ENCODE data around the gene NSD2. TPM values are rescaled to one million over a fixed set of nuclear protein-coding genes. Genes with fewer than 3 reads are reported as not detected.

NSD2 gene
- total RNA-seq, 2 experiments from 2014 or later = 197 to 199 TPM

DNA sequence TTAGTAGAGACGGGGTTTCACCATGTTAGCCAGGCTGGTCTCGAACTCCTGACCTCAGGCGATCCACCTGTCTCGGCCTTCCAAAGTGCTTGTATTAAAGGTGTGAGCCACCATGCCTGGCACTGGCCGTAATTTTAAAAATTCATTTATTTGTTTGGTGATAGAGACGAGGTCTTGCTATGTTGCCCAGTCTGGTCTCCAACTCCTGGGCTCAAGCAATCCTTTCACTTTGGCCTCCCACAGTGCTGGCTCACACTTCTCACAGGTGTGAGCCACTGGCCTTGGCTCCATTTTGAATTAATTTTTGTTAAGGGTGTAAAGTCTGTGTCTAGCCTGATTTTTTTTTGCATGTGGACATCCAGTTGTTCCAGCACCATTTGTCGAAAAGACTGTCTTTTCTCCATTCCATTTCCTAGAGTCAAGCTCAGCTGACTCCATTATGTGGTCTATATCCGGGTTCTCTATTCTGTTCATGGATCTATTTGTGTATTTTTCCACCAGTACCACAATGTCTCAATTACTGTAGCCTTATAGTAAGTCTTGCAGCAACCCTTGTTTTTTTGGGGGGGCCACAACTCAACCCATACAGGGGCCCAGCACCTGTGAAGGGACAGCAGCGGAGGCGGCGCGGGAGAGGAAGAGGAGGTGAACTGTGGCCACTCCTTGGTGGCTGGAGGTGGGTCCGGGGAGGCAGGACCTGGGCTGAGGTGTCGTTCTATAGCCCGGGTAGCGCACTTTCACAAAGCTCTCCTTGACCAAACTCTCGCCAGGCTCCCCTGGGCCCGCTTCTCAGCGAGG lies 1.5 kb upstream of the NSD2 start:
- ChIA-PET POLR2A (interaction anchor here (0.5 to 2.2 kb wide), 3 partner anchors 9 to 15 kb away, joined by 3 to 31 read pairs (median 14); partner anchors contain the start of gene LETM1), CTCF (interaction anchor here (0.7 to 1.0 kb wide), 2 partner anchors 13 to 30 kb away, joined by 3 to 4 read pairs; partner anchors contain the start of gene LETM1)
- Mint-ChIP-seq H3K27ac (peak overlapping the region; percentile 92), H3K4me1 (ENCODE audit: low read depth) (peaks cover 31% of the 10 kb centered on the region), H3K36me3 (peaks cover 10% of the 10 kb centered on the region), H3K27me3 (no peaks in the 10 kb centered on the region), H3K4me3 (peak overlapping the region; percentile 81), H3K9me3 (no peaks in the 10 kb centered on the region)
- intact Hi-C loops (cut with micrococcal nuclease) = loop anchor here (1.0 to 10.0 kb wide), 5 partner anchors 13 to 621 kb away; partner anchors contain the start of genes CTBP1, HAUS3, LETM1 and NELFA
- no peak for DNase-seq

DNA sequence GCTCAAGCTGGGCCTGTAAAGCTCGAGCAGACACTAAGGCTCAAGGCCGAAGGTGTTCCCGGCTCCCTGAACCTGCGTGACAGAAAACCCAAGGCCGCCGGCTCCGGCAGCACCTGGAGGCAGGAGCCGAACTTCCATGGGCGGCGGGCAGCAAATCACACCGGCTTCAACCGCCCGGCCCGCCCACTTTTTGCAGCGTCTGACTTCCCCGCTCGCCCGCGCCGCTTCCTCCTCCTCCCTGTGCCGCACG lies 940 bp upstream of the NSD2 start:
- Mint-ChIP-seq H3K27me3 (no peaks in the 10 kb centered on the region), H3K9me3 (no peaks in the 10 kb centered on the region), H3K4me1 (ENCODE audit: low read depth) (peaks cover 33% of the 10 kb centered on the region), H3K27ac (peak overlapping the region; percentile 92), H3K4me3 (peak overlapping the region; percentile 81), H3K36me3 (peaks cover 10% of the 10 kb centered on the region)
- POLR2A ChIA-PET = interaction anchor here (0.5 to 2.2 kb wide), 4 partner anchors 10 to 158 kb away, joined by 3 to 31 read pairs (median 8); partner anchors contain the start of genes LETM1 and SLBP
- CTCF ChIA-PET = interaction anchor here (0.7 to 1.0 kb wide), 2 partner anchors 14 to 29 kb away, joined by 3 to 4 read pairs; partner anchors contain the start of gene LETM1
- intact Hi-C loops (cut with micrococcal nuclease) = loop anchor here (1.0 to 5.0 kb wide), 4 partner anchors 14 to 621 kb away; partner anchors contain the start of genes CTBP1, HAUS3, LETM1 and NELFA
- peak; percentile 91 for DNase-seq

DNA sequence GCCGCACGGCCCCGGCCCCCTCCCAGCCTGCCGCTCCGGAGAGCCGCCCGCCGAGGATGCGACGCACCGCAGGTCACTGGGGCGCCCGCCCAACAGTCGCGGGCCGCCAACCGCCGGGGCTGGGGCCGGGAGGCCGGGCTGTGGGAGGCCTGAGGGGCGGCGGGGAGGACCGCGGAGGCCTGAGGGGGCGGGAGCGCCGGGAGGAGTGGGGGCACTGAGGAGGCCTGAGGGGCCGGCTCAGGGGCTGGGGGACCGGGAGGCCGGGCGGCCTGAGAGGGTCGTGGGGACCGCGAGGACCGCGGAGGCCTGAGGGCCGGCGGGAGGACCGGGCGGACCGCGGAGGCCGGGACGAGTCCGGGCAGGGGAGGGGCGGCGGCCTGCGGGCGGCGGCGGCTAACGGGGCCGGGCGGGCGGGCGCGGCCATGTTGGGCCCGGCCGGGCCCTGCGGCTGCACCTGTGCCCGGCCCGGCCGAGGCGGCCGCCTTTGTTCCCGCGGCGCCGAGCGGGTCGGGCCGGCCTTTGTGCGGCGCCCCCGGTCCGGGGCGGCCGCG lies 353 bp downstream of the NSD2 start:
- Mint-ChIP-seq H3K4me3 (no peak overlapping the region), H3K36me3 (peaks cover 10% of the 10 kb centered on the region), H3K4me1 (ENCODE audit: low read depth) (peaks cover 33% of the 10 kb centered on the region), H3K27me3 (no peaks in the 10 kb centered on the region), H3K27ac (no peak overlapping the region), H3K9me3 (no peaks in the 10 kb centered on the region)
- ChIA-PET POLR2A (interaction anchor here (2.2 kb wide), 1 partner anchor 14 kb away, joined by 31 read pairs; the partner anchor contains the start of gene LETM1), CTCF (no interaction called here)
- DNase-seq = no peak
- intact Hi-C loops (cut with micrococcal nuclease) = loop anchor here (1.0 to 5.0 kb wide), 4 partner anchors 136 to 623 kb away; partner anchors contain the start of genes CTBP1, HAUS3, NELFA and POLN

DNA sequence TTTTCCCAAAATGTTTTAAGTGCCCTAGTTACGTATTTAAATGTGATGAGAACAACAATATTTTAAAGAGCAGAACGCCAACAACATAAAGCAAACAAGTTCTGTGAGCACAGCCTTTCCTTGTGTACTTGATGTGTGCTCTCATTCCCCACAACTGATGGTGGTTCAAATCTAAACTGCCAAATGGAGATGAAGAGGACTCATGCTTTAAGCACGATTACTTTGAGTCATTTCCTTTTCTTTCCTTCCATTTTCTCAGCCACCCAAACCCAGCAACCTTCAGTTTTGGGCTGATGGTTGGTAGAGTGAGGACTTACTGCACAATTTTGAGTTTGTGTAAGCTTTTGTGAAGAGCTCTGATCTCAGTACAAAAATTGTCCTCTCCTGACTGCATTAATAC lies 1.7 kb downstream of the NSD2 start:
- intact Hi-C loops (cut with micrococcal nuclease) = loop anchor here (1.0 to 5.0 kb wide), 3 partner anchors 26 to 369 kb away; partner anchors contain the start of genes HAUS3, NELFA and POLN
- Mint-ChIP-seq H3K4me1 (ENCODE audit: low read depth) (peaks cover 36% of the 10 kb centered on the region), H3K9me3 (no peaks in the 10 kb centered on the region)

DNA sequence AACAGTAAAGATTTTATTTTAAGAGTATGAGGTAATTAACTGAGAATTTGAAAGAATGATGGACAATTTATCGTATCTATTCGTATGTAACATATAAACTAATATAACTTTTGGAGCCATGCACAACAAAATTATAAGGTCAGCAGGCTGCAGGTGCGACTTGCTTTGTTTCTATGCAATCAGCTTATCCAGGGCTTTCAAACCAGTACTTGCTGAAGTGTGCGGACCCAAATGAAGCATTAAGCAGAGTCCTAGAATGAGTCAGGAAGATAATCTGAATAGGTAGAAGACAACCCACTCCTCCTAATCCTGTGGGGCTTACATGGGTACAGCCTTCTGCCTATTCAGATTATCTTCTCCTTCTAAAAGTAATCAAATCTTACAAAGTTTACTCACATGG lies 2.1 kb downstream of the NSD2 start:
- H3K4me1 Mint-ChIP-seq (ENCODE audit: low read depth) = peaks cover 36% of the 10 kb centered on the region
- peak overlapping the region; percentile 95 for H3K27ac Mint-ChIP-seq
- intact Hi-C loops (cut with micrococcal nuclease) = loop anchor here (1.0 to 5.0 kb wide), 3 partner anchors 26 to 369 kb away; partner anchors contain the start of genes HAUS3, NELFA and POLN
- H3K4me3 Mint-ChIP-seq = peak overlapping the region; percentile 89
- H3K27me3 Mint-ChIP-seq = no peaks in the 10 kb centered on the region
- H3K36me3 Mint-ChIP-seq = peaks cover 14% of the 10 kb centered on the region
- ChIA-PET CTCF (interaction anchor here (0.6 to 2.5 kb wide), 4 partner anchors 16 to 807 kb away, joined by 3 to 22 read pairs (median 6); no protein-coding TSS in a partner anchor), POLR2A (interaction anchor here (1.8 to 2.0 kb wide), 2 partner anchors 16 to 27 kb away, joined by 8 to 16 read pairs; partner anchors contain the start of gene LETM1)
- no peak for DNase-seq
- no peaks in the 10 kb centered on the region for H3K9me3 Mint-ChIP-seq

More for the DNA sequence above, 1.7 kb downstream of the NSD2 start:
- CTCF ChIA-PET = interaction anchor here (0.6 to 2.5 kb wide), 4 partner anchors 16 to 807 kb away, joined by 3 to 22 read pairs (median 6); no protein-coding TSS in a partner anchor
- H3K36me3 Mint-ChIP-seq = peaks cover 14% of the 10 kb centered on the region
- H3K27me3 Mint-ChIP-seq = no peaks in the 10 kb centered on the region
- peak; percentile 67 for DNase-seq
- peak overlapping the region; percentile 89 for H3K4me3 Mint-ChIP-seq
- peak overlapping the region; percentile 95 for H3K27ac Mint-ChIP-seq
- POLR2A ChIA-PET = interaction anchor here (0.6 to 2.0 kb wide), 3 partner anchors 16 to 155 kb away, joined by 3 to 16 read pairs (median 8); partner anchors contain the start of gene LETM1

DNA sequence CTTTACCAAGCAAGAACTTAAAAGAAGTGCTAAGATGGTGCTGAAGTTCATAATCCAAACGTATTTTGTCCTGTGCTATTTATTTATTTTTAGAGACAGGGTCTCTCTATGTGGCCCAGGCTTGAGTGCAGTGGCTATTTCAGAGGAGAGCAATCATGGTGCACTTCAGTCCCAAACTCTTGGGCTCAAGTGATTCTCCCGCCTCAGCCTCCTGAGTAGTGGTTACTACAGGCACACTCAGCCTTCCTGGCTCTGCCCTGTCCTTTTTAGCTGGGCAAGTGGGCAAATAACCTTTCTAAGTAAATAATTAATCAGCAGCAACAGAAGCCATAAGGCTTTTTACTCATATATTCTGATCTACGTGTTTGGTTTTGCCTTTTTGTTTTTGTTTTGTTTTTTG lies 2.6 kb downstream of the NSD2 start:
- H3K4me3 Mint-ChIP-seq = no peak overlapping the region
- peaks cover 14% of the 10 kb centered on the region for H3K36me3 Mint-ChIP-seq
- H3K9me3 Mint-ChIP-seq = no peaks in the 10 kb centered on the region
- POLR2A ChIA-PET = interaction anchor here (1.8 to 2.0 kb wide), 2 partner anchors 17 to 26 kb away, joined by 8 to 16 read pairs; partner anchors contain the start of gene LETM1
- no peaks in the 10 kb centered on the region for H3K27me3 Mint-ChIP-seq
- intact Hi-C loops (cut with micrococcal nuclease) = loop anchor here (1.0 to 5.0 kb wide), 3 partner anchors 26 to 369 kb away; partner anchors contain the start of genes HAUS3, NELFA and POLN
- CTCF ChIA-PET = interaction anchor here (0.9 to 2.5 kb wide), 3 partner anchors 17 to 27 kb away, joined by 3 to 22 read pairs (median 8); no protein-coding TSS in a partner anchor
- H3K4me1 Mint-ChIP-seq (ENCODE audit: low read depth) = peaks cover 41% of the 10 kb centered on the region
- no peak for DNase-seq
- peak overlapping the region; percentile 95 for H3K27ac Mint-ChIP-seq

DNA sequence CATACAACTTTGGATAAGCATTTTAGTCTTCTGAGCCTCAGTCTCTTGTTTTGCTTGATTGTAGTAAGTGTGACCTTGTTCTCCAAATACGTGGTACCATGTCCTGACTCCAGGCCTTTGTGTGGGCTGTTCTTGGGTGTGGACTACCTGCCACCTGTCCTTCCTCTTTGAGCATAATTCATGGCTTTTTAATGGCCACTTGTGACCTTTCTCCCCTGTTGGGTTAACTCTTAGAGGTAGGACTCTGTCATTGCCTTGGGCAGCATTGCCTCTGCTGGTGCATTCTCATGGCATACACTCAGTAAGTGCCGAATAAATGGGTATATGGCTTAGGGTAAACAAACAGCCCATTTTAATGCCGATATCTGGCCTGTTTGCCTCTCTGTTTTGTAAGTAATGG lies 3.0 kb downstream of the NSD2 start:
- H3K27me3 Mint-ChIP-seq = no peaks in the 10 kb centered on the region
- intact Hi-C loops (cut with micrococcal nuclease) = loop anchor here (5.0 kb wide), 2 partner anchors 133 to 368 kb away; partner anchors contain the start of genes HAUS3, NELFA and POLN
- H3K4me3 Mint-ChIP-seq = no peak overlapping the region
- no peaks in the 10 kb centered on the region for H3K9me3 Mint-ChIP-seq
- peaks cover 14% of the 10 kb centered on the region for H3K36me3 Mint-ChIP-seq
- POLR2A ChIA-PET = interaction anchor here (2.0 kb wide), 1 partner anchor 17 kb away, joined by 16 read pairs; the partner anchor contains the start of gene LETM1
- DNase-seq = no peak
- H3K4me1 Mint-ChIP-seq (ENCODE audit: low read depth) = peaks cover 42% of the 10 kb centered on the region
- CTCF ChIA-PET = interaction anchor here (1.0 to 2.5 kb wide), 3 partner anchors 17 to 25 kb away, joined by 3 to 22 read pairs (median 8); partner anchors contain the start of gene LETM1
- H3K27ac Mint-ChIP-seq = peak overlapping the region; percentile 14

DNA sequence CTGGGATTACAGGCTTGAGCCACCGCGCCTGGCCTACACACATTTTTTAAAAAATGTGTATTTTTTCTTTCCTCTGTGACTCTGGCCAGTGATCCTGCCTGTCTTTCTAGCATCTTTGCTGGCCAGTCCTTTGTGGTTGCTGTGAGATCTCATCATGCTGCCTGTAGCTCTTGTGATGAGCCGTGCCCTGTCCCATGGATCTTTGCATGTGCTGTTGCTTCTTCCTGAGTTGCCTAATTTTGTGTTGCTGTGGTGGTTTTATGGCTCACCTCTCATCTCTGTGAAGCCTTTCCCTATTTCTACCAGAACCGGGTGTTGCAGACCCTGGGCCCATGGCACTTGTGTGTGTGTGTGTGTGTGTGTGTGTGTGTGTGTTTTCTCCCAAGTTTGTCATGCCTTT lies 8.3 kb downstream of the NSD2 start:
- peaks cover 12% of the 10 kb centered on the region for H3K36me3 Mint-ChIP-seq
- no peak overlapping the region for H3K4me3 Mint-ChIP-seq
- H3K9me3 Mint-ChIP-seq = no peaks in the 10 kb centered on the region
- ChIA-PET CTCF (interaction anchor here (0.8 to 1.1 kb wide), 2 partner anchors 15 to 20 kb away, joined by 3 to 5 read pairs; no protein-coding TSS in a partner anchor), POLR2A (no interaction called here)
- intact Hi-C loops (cut with micrococcal nuclease) = no loop called here
- DNase-seq = no peak
- peaks cover 40% of the 10 kb centered on the region for H3K4me1 Mint-ChIP-seq (ENCODE audit: low read depth)
- H3K27me3 Mint-ChIP-seq = no peaks in the 10 kb centered on the region
- no peak overlapping the region for H3K27ac Mint-ChIP-seq

DNA sequence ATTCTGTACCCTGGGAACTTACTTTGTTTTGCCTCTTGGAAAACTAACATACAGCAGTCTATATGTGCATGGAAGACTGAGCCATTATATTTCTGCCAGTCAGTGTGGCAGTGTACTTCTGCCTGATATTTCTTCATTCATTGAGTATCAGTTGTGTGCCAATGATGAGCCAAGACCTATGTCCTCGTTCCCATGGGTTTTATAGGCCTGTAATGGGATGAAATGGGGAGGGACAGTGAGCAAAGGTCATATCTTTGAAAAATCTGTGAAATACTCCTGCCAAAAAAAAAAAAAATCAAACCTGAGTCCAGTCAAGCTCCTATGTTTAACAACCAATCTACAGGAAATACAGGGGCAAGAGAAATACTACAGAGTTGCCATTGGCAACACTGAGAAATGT lies 9.1 kb downstream of the NSD2 start:
- Mint-ChIP-seq H3K36me3 (peaks cover 10% of the 10 kb centered on the region), H3K4me1 (ENCODE audit: low read depth) (peaks cover 37% of the 10 kb centered on the region), H3K4me3 (no peak overlapping the region), H3K27ac (no peak overlapping the region), H3K9me3 (no peaks in the 10 kb centered on the region), H3K27me3 (no peaks in the 10 kb centered on the region)
- no peak for DNase-seq
- POLR2A ChIA-PET = no interaction called here
- intact Hi-C loops (cut with micrococcal nuclease) = no loop called here
- CTCF ChIA-PET = no interaction called here

DNA sequence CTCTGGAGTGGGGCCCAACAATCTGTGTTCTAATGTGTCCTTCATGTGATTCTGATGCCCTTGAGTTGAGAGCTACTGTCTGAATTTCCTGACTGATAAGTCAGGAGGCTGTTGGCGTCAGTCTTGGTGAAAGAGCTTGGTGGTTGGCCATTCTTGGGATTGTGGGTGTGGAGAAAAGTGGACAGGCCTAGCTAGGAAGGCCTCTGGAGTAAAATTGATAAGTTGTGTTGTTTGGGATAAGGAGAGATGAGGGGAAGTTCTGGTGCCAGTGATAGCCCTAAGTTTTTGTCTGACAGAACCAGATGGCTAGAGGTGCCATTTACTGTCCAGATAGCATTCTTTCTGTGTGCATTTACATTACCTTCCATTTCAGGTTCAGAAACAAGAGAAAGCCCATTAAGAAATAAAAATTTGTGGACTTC lies 11.7 kb downstream of the NSD2 start:
- H3K4me1 Mint-ChIP-seq (ENCODE audit: low read depth) = peaks cover 38% of the 10 kb centered on the region
- ChIA-PET CTCF (interaction anchor here (1.4 kb wide), 1 partner anchor 17 kb away, joined by 15 read pairs; no protein-coding TSS in a partner anchor), POLR2A (no interaction called here)
- no peak overlapping the region for H3K4me3 Mint-ChIP-seq
- H3K27me3 Mint-ChIP-seq = no peaks in the 10 kb centered on the region
- peaks cover 12% of the 10 kb centered on the region for H3K36me3 Mint-ChIP-seq
- no peak overlapping the region for H3K27ac Mint-ChIP-seq
- H3K9me3 Mint-ChIP-seq = no peaks in the 10 kb centered on the region
- intact Hi-C loops (cut with micrococcal nuclease) = no loop called here
- DNase-seq = no peak

DNA sequence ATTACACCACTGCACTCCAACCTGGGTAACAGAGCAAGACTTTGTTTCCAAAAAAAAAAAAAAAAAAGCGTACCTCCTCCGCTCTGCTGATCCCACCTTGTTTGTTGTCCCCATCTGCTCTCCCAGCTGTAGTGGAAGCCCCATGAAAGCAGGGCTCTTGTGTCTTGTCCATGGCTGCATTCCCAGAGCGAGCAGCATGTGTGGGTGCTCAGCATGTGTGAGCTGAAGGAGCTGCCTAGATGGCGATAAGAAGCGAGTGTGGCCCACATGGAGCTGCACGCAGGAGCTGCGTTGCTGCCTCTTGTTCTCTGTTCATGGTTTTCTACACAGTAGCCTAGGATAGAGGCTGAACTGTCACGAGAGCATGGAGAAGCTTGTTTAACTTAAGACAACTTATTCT lies 12.4 kb downstream of the NSD2 start:
- no peaks in the 10 kb centered on the region for H3K27me3 Mint-ChIP-seq
- intact Hi-C loops (cut with micrococcal nuclease) = no loop called here
- H3K9me3 Mint-ChIP-seq = no peaks in the 10 kb centered on the region
- no peak for DNase-seq
- H3K36me3 Mint-ChIP-seq = peaks cover 12% of the 10 kb centered on the region
- CTCF ChIA-PET = interaction anchor here (0.6 to 1.4 kb wide), 2 partner anchors 16 kb away, joined by 3 to 15 read pairs; no protein-coding TSS in a partner anchor
- POLR2A ChIA-PET = interaction anchor here (0.6 kb wide), 1 partner anchor 13 kb away, joined by 4 read pairs; the partner anchor contains the start of gene NSD2
- H3K27ac Mint-ChIP-seq = no peak overlapping the region
- H3K4me3 Mint-ChIP-seq = no peak overlapping the region
- H3K4me1 Mint-ChIP-seq (ENCODE audit: low read depth) = peaks cover 35% of the 10 kb centered on the region
